ENCODE results near the gene RGL1.

RGL1 gene

DNA sequence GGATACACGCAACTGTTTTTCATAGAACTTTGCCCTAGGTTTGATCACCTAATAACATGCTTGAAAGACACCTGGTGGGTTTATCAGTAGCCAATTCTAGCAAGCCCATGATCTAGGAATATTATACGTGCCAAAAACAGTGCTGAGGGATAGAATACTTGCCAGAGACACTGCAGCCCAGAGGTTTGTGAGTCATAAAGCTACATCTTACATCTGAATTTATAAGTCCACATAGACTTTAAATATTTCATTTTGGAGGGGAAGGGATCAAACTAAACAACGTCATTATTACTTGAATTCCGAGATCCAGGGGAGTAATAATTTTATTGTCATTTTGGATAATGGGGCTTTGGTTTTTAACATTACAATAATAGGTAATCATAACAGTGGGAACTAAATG lies 31.7 kb downstream of the RGL1 start:
- Histone ChIP-seq H3K4me2 (ENCODE audit: low read length) (no peak overlapping the region), H3K4me1 (ENCODE audit: insufficient read depth, low read length, severe bottlenecking) (no peaks in the 10 kb centered on the region), H3K27ac (ENCODE audit: low read depth, low read length, poor library complexity, severe bottlenecking) (no peak overlapping the region), H3K79me2 (ENCODE audit: insufficient read depth, low read length) (no peaks in the 10 kb centered on the region), H3F3A (ENCODE audit: insufficient read depth, low read length) (no peaks in the 10 kb centered on the region), H3K4me3 (ENCODE audit: low read depth, low read length, poor library complexity, severe bottlenecking) (no peak overlapping the region), H3K9ac (ENCODE audit: low read length) (no peak overlapping the region), H2AFZ (ENCODE audit: low read length) (no peak overlapping the region), H3K9me3 (ENCODE audit: low read length) (no peaks in the 10 kb centered on the region), H3K36me3 (ENCODE audit: insufficient read depth, low read length) (no peaks in the 10 kb centered on the region), H4K20me1 (ENCODE audit: insufficient read depth, low read length) (no peaks in the 10 kb centered on the region), H3K27me3 (ENCODE audit: insufficient read depth, low read length) (no peaks in the 10 kb centered on the region), H3K9me2 (ENCODE audit: low read depth, low read length) (no peaks in the 10 kb centered on the region)
- no peak for TF ChIP-seq EZH2 (IDR thresholded peaks at IDR 0.05; ENCODE audit: borderline replicate concordance, low read length)
- TF ChIP-seq, protein P1, sequence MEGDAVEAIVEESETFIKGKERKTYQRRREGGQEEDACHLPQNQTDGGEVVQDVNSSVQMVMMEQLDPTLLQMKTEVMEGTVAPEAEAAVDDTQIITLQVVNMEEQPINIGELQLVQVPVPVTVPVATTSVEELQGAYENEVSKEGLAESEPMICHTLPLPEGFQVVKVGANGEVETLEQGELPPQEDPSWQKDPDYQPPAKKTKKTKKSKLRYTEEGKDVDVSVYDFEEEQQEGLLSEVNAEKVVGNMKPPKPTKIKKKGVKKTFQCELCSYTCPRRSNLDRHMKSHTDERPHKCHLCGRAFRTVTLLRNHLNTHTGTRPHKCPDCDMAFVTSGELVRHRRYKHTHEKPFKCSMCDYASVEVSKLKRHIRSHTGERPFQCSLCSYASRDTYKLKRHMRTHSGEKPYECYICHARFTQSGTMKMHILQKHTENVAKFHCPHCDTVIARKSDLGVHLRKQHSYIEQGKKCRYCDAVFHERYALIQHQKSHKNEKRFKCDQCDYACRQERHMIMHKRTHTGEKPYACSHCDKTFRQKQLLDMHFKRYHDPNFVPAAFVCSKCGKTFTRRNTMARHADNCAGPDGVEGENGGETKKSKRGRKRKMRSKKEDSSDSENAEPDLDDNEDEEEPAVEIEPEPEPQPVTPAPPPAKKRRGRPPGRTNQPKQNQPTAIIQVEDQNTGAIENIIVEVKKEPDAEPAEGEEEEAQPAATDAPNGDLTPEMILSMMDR (IDR thresholded peaks at IDR 0.05; ENCODE audit: low read length) = no peak

DNA sequence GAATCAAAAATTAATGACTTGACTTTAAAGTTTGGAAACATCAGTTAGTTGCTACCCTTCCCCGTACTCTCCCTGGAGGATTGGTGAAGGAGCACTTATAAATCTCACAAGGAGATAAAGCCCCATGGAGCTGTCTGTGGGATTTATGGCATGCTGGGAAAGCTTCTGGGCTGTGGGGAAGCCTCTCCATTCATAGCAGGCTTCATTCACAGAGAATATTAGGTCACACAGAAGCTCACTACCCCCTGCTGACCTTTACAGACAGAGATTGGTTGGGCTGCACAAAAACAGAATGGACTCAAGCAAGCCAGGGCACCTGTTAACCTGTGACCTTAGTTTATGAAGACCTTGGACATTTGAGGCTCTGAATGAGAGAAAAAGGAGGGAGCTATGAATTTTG lies 32.1 kb downstream of the RGL1 start:
- Histone ChIP-seq H3K4me1 (ENCODE audit: insufficient read depth, low read length, severe bottlenecking) (no peaks in the 10 kb centered on the region), H3K79me2 (ENCODE audit: insufficient read depth, low read length) (no peaks in the 10 kb centered on the region), H4K20me1 (ENCODE audit: insufficient read depth, low read length) (no peaks in the 10 kb centered on the region), H3K27me3 (ENCODE audit: insufficient read depth, low read length) (no peaks in the 10 kb centered on the region), H3K9me3 (ENCODE audit: low read length) (no peaks in the 10 kb centered on the region), H3K4me2 (ENCODE audit: low read length) (no peak overlapping the region), H3K9me2 (ENCODE audit: low read depth, low read length) (no peaks in the 10 kb centered on the region), H2AFZ (ENCODE audit: low read length) (no peak overlapping the region), H3K9ac (ENCODE audit: low read length) (no peak overlapping the region), H3K36me3 (ENCODE audit: insufficient read depth, low read length) (no peaks in the 10 kb centered on the region), H3K4me3 (ENCODE audit: low read depth, low read length, poor library complexity, severe bottlenecking) (no peak overlapping the region), H3F3A (ENCODE audit: insufficient read depth, low read length) (no peaks in the 10 kb centered on the region), H3K27ac (ENCODE audit: low read depth, low read length, poor library complexity, severe bottlenecking) (no peak overlapping the region)
- TF ChIP-seq EZH2 (IDR thresholded peaks at IDR 0.05; ENCODE audit: borderline replicate concordance, low read length) = no peak
- TF ChIP-seq, protein P1 (IDR thresholded peaks at IDR 0.05; ENCODE audit: low read length) = no peak

DNA sequence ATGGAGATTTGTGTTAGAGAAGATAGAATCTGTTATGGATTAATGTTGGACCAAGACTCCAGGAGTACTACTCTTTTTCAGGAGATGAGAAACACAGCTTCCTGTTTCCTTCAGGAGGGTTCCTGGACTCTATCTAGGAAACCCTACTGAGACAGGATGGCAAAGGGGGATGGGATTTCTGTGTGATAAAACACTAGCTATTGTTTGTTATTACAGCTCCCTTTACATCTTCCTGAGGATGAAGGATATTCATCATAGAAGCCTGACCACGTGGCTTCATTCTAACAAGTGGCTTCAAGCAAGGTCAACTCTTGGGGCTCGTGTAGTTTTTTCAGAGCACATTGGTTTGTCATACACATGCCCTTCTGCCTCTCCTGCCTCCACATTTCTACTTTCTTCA lies 33.3 kb downstream of the RGL1 start:
- H2AFZ ChIP-seq (ENCODE audit: low read length) = no peak overlapping the region
- H3K4me3 ChIP-seq (ENCODE audit: low read depth, low read length, poor library complexity, severe bottlenecking) = no peak overlapping the region
- H3K79me2 ChIP-seq (ENCODE audit: insufficient read depth, low read length) = no peaks in the 10 kb centered on the region
- TF ChIP-seq, protein P1 (IDR thresholded peaks at IDR 0.05; ENCODE audit: low read length) = no peak
- TF ChIP-seq EZH2 (IDR thresholded peaks at IDR 0.05; ENCODE audit: borderline replicate concordance, low read length) = no peak
- H3K27me3 ChIP-seq (ENCODE audit: insufficient read depth, low read length) = no peaks in the 10 kb centered on the region
- no peaks in the 10 kb centered on the region for H4K20me1 ChIP-seq (ENCODE audit: insufficient read depth, low read length)
- H3K4me2 ChIP-seq (ENCODE audit: low read length) = no peak overlapping the region
- H3K36me3 ChIP-seq (ENCODE audit: insufficient read depth, low read length) = no peaks in the 10 kb centered on the region
- no peak overlapping the region for H3K9ac ChIP-seq (ENCODE audit: low read length)
- no peak overlapping the region for H3K27ac ChIP-seq (ENCODE audit: low read depth, low read length, poor library complexity, severe bottlenecking)
- H3F3A ChIP-seq (ENCODE audit: insufficient read depth, low read length) = no peaks in the 10 kb centered on the region
- no peaks in the 10 kb centered on the region for H3K9me3 ChIP-seq (ENCODE audit: low read length)
- peaks cover 10% of the 10 kb centered on the region for H3K4me1 ChIP-seq (ENCODE audit: insufficient read depth, low read length, severe bottlenecking)
- no peaks in the 10 kb centered on the region for H3K9me2 ChIP-seq (ENCODE audit: low read depth, low read length)
